GM18517 (cell line): ENCODE results near the gene SPATA4.
"Not testable (repeated sequence)": the region's sequence is repeated elsewhere in the genome, so short reads cannot be mapped to it uniquely, and the experiment has no call there.

Source experiments
- ATAC-seq: cut with Tn5 transposase; IDR thresholded peaks from one replicate; pipeline ENCODE4 v1.9.1; 2021; ENCODE audit warnings: mild to moderate bottlenecking, moderate library complexity; ENCODE audit not compliant: unreplicated experiment

Gene SPATA4

DNA sequence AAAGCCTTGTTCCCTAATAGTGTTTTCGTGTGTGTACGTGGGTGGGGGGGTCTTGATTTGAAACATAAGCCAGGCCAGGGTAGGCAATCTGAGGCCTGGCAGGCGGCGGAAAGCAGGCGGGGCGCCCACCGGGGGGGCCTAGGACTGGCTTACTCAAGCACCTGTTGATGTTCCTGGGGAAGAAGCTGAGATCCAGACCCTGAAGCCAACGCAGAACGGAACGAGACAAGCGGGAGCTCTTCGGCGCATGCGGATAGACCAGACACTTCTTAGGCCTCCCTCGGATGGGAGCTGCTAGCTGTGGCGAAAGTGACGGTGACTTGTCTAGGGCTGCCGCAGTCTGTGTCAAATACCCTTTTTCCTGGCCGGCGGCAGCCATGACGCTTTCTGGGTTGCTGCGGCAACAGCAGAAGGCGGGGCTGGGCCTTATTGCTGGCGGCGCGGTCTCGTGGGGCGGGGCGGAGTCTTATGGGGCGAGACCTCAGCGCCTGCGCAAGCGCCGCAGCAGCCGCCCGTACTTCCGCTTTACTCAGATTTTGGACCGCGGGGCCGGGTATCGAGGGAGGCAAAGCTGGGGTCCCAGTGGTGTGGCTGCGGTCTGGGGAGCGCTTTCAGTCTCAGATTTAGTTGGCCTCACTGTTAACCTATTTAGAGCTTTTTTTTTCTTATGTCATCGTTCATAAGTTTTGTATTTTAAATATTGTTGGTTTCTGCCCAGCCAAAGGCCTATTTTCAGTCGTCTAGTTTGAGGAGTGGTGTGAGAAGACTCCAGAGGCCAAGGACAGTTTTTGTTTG is at the start of gene SPATA4:
TSS of gene SPATA4 (minus strand) at position 402 of the 795 bp plus-strand sequence. CDS start at position 379, 23 bp downstream.
- ATAC-seq = peak; percentile 97

DNA sequence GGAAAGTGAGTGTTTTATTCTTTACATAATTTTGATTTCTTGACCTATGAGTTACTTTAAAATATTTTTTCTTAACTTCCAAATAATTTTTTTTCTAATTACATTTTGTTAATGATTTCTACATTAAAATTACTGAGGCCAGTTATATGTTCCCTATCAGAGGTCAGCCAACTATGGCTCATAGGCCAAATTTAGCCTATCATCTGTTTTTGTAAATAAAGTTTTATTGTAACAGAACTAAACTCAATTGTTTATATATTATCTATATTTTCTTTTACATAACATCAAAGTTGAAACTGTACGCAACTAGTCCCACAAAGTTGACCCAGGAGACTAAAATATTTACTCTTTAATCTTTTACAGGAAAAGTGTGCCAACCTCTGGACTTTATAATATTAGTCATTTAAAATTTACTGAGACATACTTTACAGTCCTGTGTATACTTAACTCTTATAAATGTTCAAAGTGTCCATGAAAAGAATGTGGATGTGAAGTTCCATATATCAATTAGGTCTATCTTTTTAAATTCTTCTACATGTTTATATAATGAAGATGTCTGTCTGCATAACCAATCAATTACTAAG is 47.5 kb upstream of the SPATA4 start:
- no peak for ATAC-seq

DNA sequence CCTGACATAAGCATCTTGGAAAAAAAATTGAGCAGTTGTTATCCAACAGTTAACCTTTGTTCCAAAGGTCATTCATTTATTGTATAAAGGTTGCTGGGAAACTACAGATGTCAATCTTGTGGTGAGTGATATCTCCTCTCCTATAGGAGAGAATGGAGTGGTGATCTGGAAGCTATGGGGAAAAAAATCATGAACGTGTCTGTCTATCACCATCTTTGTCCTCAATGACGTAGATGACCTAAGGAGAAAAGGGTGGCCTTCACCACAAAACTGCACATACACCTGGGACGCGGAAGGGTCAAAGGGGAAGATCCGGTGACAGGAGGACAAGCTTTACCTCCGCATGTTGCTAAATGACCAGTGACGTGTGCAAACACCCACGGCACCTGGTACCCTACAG is 46.3 kb upstream of the SPATA4 start:
- no peak for ATAC-seq

DNA sequence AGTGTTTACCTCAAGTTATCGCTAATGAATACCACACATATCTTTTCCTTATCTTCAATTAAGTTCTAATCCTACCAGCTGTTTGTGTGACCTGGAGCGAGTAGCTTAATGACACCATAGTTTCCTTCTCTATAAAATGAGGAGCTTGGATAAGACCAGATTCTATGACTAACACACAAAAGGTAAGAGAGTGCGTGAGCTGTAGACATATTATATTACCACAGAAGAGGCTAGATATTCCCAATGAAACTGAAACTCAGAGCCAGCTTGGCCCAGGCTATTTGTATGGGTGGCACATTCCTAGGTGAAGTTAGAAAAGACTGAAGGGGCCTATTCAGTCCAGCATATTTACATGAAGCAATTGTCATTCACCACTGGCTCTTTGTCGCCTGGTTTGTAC is 43.4 kb upstream of the SPATA4 start:
- no peak for ATAC-seq

- no peak for ATAC-seq
Observed at GRCh38 chr4:176238157-176238610, 42.8 kb upstream of the SPATA4 start.

DNA sequence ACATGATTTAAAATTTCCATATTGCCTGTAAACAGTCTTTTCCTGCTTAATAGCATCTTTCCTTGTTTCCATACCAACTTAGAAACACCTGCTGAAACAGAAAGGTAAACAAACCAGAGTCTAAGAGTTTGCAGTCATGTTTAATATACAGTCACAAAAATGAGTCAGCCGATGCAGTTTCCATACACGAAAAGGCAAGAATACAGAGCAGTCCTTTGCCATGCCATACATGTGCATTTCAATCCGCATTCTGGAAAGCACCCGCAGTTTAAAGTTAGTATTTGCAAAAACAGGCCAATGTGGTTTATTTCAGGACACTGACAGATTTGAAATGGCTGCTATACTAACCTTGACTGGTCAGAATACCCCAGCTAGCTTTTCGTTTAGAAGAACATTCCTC is 41.6 kb upstream of the SPATA4 start:
- ATAC-seq = no peak

DNA sequence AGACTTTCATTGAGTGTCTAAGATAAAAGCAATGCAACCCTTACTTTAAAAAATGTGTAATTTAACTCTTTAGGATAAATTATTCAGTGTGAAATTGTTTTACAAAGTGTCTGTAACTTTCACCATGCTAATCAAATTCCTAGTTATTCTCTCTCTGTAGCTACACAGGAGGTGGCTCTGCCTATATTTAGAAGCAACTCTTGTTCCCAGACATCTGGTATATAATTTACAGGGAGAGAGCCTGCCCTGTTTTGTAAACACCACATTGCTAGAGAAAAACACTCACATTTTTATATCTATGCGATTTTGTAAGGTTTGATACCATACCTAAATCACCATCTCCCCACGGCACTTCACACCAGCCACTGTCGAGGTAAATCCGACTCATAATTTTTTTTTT is 35.5 kb upstream of the SPATA4 start:
- ATAC-seq = no peak

DNA sequence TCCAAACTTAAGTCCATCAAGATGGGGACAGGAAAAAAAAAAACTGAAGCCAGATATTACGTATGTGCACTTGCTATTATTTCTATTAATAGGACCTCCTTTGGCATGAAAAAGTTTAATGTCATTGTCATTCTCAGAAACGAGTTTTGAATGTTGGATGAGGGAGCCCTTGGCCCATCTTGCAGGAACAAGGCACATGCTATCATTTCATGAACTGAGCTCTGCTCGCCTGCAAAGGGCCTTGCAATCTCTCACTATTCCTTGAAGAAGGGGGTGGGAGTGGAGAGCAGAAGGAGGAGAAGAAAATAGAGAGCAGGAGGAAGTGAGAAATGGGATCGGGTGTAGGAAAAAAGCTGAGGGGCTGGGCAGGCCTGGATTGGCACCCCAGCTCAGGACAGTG is 34.3 kb upstream of the SPATA4 start:
- ATAC-seq = no peak

GRCh38 chr4:176226736-176227135 is 31.4 kb upstream of the SPATA4 start:
- no peak for ATAC-seq

GRCh38 chr4:176223561-176223960 is 28.2 kb upstream of the SPATA4 start:
- no peak for ATAC-seq

DNA sequence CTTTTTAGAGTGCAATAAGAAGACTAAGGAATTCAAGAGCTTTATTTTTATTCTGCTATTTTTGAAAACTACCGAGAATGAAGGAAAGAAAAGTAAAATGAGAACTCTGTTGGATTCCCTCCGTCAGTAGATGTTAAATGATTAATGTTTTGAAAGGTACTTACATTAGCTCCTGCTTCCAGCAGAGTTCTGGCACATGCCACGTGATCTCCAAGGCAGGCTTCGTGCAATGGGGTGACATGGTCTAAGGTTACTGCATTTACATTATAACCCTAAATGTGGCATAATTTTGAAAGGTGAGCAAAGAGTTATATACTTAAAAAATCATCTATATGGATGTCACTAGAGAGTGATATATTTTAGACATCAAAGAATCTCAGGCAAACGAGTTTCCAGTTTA is 26.8 kb upstream of the SPATA4 start:
- no peak for ATAC-seq

GRCh38 chr4:176217510-176217909 is 22.1 kb upstream of the SPATA4 start:
- ATAC-seq = no peak

DNA sequence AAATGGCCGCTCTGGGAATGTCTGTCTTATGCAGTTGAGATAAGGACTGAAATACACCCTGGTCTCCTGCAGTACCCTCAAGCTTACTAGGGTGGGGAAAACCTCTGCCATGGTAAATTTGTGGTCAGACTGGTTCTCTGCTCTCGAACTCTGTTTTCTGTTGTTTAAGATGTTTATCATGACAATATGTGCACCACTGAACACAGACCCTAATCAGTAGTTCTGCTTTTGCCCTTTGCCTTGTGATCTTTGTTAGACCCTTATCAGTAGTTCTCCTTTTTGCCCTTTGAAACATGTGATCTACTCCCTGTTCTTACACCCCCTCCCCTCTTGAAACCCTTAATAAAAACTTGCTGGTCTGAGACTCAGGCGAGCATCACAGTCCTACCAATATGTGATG is 17.0 kb upstream of the SPATA4 start:
- ATAC-seq = not testable (repeated sequence)

GRCh38 chr4:176210579-176211296 is 15.4 kb upstream of the SPATA4 start:
- ATAC-seq = no peak

DNA sequence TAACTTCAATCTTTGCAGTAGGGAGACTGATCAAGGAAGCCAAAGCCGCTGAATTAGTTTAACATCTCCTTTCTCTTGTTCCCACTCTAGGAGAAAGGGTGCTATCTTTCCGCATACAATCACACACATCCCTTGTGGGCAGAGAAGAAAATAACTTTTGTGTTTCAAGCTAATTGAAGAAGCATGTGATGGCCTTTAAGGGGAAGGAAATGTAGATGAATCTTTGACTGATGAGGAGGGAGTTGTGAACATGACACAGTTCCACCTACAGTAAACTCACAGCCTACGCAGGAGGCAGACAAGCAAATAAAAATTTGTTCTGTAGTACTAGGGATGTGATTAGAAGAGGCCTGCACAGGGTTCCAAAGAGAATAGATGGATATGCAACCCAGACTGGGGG is 14.7 kb upstream of the SPATA4 start:
- no peak for ATAC-seq

DNA sequence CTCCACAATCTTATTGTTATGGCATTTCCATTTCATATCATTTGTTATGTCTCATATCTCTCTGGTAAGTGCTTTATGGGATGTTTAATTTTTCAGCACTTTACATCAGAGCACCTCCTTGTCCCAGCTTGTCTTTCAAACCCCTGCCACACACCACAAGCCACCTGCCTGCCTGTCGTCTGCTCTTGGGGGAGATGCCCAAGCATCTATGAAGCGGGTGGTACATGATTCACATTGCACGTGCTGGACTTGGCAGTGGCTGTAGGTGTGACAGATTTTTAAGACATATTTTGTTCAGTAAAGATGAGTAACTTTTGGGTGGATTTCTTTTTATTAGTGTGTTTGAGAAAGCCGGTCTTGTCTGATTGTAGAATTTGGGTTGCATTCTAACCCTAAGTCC is 14.2 kb upstream of the SPATA4 start:
- no peak for ATAC-seq

- no peak for ATAC-seq
Observed at GRCh38 chr4:176207839-176208238, 12.5 kb upstream of the SPATA4 start.

- ATAC-seq = no peak
Observed at GRCh38 chr4:176205299-176205698, 9.9 kb upstream of the SPATA4 start.

GRCh38 chr4:176198316-176198903 is 3.0 kb upstream of the SPATA4 start:
- no peak for ATAC-seq

- no peak for ATAC-seq
Observed at GRCh38 chr4:176193938-176194337, 1.4 kb downstream of the SPATA4 start.

- no peak for ATAC-seq
Observed at GRCh38 chr4:176193126-176193525, 2.3 kb downstream of the SPATA4 start.

- no peak for ATAC-seq
Observed at GRCh38 chr4:176191974-176192373, 3.4 kb downstream of the SPATA4 start.
